Measurements from ENCODE around the gene MRPL4. TPM values are rescaled to one million over a fixed set of nuclear protein-coding genes. Genes with fewer than 3 reads are reported as not detected.

MRPL4 gene
- total and polyA plus RNA-seq, 2 of the 13 experiments (the other 11 are each of a cell fraction or from before 2014, with no cell fraction given), result 40.6 to 42.5 TPM

GRCh38 chr19:10206226-10206885 is 45.7 kb upstream of the MRPL4 start (continued):
- TF ChIP-seq, protein P1, sequence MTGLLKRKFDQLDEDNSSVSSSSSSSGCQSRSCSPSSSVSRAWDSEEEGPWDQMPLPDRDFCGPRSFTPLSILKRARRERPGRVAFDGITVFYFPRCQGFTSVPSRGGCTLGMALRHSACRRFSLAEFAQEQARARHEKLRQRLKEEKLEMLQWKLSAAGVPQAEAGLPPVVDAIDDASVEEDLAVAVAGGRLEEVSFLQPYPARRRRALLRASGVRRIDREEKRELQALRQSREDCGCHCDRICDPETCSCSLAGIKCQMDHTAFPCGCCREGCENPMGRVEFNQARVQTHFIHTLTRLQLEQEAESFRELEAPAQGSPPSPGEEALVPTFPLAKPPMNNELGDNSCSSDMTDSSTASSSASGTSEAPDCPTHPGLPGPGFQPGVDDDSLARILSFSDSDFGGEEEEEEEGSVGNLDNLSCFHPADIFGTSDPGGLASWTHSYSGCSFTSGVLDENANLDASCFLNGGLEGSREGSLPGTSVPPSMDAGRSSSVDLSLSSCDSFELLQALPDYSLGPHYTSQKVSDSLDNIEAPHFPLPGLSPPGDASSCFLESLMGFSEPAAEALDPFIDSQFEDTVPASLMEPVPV (CRISPR knock-in tag; IDR thresholded peaks at IDR 0.05), result 0 out of 2 replicates have a peak, but pooled peaks have one; percentile 43
- TF ChIP-seq, protein P2, sequence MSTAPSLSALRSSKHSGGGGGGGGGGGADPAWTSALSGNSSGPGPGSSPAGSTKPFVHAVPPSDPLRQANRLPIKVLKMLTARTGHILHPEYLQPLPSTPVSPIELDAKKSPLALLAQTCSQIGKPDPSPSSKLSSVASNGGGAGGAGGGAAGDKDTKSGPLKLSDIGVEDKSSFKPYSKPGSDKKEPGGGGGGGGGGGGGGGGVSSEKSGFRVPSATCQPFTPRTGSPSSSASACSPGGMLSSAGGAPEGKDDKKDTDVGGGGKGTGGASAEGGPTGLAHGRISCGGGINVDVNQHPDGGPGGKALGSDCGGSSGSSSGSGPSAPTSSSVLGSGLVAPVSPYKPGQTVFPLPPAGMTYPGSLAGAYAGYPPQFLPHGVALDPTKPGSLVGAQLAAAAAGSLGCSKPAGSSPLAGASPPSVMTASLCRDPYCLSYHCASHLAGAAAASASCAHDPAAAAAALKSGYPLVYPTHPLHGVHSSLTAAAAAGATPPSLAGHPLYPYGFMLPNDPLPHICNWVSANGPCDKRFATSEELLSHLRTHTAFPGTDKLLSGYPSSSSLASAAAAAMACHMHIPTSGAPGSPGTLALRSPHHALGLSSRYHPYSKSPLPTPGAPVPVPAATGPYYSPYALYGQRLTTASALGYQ (CRISPR knock-in tag; IDR thresholded peaks at IDR 0.05), result no peak
- TF ChIP-seq POLR2A (IDR thresholded peaks at IDR 0.05; ENCODE audit: insufficient read depth in 1 of 2, low read depth in 2 of 2, low read length in 2 of 2), result no peak
- TF ChIP-seq ZNF441 (CRISPR knock-in tag; IDR thresholded peaks at IDR 0.05; ENCODE audit: borderline replicate concordance), result no peak; the same call in 1 of the 2 replicates
- TF ChIP-seq KLF11 (CRISPR knock-in tag; IDR thresholded peaks at IDR 0.05), result no peak
- TF ChIP-seq ZNF253 (CRISPR knock-in tag; IDR thresholded peaks at IDR 0.05; ENCODE audit: borderline replicate concordance), result no peak
- no peak for TF ChIP-seq ZNF878 (CRISPR knock-in tag; IDR thresholded peaks at IDR 0.05)
- TF ChIP-seq YEATS4 (CRISPR knock-in tag; IDR thresholded peaks at IDR 0.05; ENCODE audit: borderline replicate concordance), result no peak
- no peak for TF ChIP-seq RBM39 (IDR thresholded peaks at IDR 0.05; ENCODE audit: low read depth, low read length, poor library complexity, severe bottlenecking)
- 0 out of 2 replicates have a peak, but pooled peaks have one; percentile 58 for TF ChIP-seq YEATS2 (CRISPR knock-in tag; IDR thresholded peaks at IDR 0.05; ENCODE audit: borderline replicate concordance)
- peak; percentile 53; the same call in 1 of the 2 replicates for TF ChIP-seq ZMYM3 (CRISPR knock-in tag; IDR thresholded peaks at IDR 0.05)
- no peak for TF ChIP-seq ZUFSP (CRISPR knock-in tag; IDR thresholded peaks at IDR 0.05; ENCODE audit: borderline replicate concordance)
- 0 out of 2 replicates have a peak, but pooled peaks have one; percentile 60 for TF ChIP-seq ZNF709 (CRISPR knock-in tag; IDR thresholded peaks at IDR 0.05)
- no peak for TF ChIP-seq ZNF17 (CRISPR knock-in tag; IDR thresholded peaks at IDR 0.05)
- TF ChIP-seq KLF16 (CRISPR knock-in tag; IDR thresholded peaks at IDR 0.05), result 0 out of 4 replicates have a peak, but pooled peaks of 1 of the 2 experiments have one; percentile 48
- no peak for TF ChIP-seq ZNF850 (CRISPR knock-in tag; conservative IDR thresholded peaks at IDR 0.05)
- no peak for TF ChIP-seq EED (CRISPR knock-in tag; IDR thresholded peaks at IDR 0.05)
- no peak for TF ChIP-seq MYNN (CRISPR knock-in tag; IDR thresholded peaks at IDR 0.05; ENCODE audit: low read depth)
- TF ChIP-seq ZNF816 (CRISPR knock-in tag; IDR thresholded peaks at IDR 0.05; ENCODE audit: borderline replicate concordance), result no peak
- no peak for TF ChIP-seq ZNF33A (CRISPR knock-in tag; IDR thresholded peaks at IDR 0.05; ENCODE audit: borderline replicate concordance)
- no peak for TF ChIP-seq MBD4 (IDR thresholded peaks at IDR 0.05; ENCODE audit: borderline replicate concordance, low read length)
- TF ChIP-seq BHLHE40 (IDR thresholded peaks at IDR 0.05; ENCODE audit: low read length), result no peak
- TF ChIP-seq ZBTB38 (CRISPR knock-in tag; IDR thresholded peaks at IDR 0.05), result no peak; the same call in 1 of the 2 replicates
- 0 out of 2 replicates have a peak, but pooled peaks have one; percentile 45 for TF ChIP-seq HES4 (CRISPR knock-in tag; IDR thresholded peaks at IDR 0.05; ENCODE audit: borderline replicate concordance)
- TF ChIP-seq MXD3 (CRISPR knock-in tag; IDR thresholded peaks at IDR 0.05), result no peak

Measured in HepG2 (cell line).